CD4-positive, CD25-positive, alpha-beta regulatory T cell (primary cell): ENCODE data around the gene MTG2. TPM values are rescaled to one million over a fixed set of nuclear protein-coding genes. Genes with fewer than 3 reads are reported as not detected.

Experiments
- ATAC-seq, 2 donors: fragments of 150-1000 bp; cut with Tn5 transposase; one replicate each; pipeline ENCODE4 v1.10.0; 2021; ENCODE audit warnings: low read depth in 2 of 2, moderate number of reproducible peaks in 2 of 2, moderate library complexity in 1 of 2
- DNase-seq, 3 donors: peaks; one replicate each; pipeline versions ENCODE4 v3.0.0 to v3.0.0-alpha.2; 2012 to 2022; ENCODE audit warnings: mixed read lengths in 1 of 3
- H3K27ac ChIP-seq: one replicate; pipeline ENCODE4 v1.7.0; 2013; ENCODE audit warnings: mild to moderate bottlenecking, low read length; ENCODE audit not compliant: insufficient read depth, poor library complexity, severe bottlenecking
- H3K27me3 ChIP-seq: one replicate; pipeline ENCODE4 v1.7.0; 2013; ENCODE audit warnings: low read length; ENCODE audit not compliant: control insufficient read depth, insufficient read depth
- H3K36me3 ChIP-seq: one replicate; pipeline ENCODE4 v1.7.0; 2013; ENCODE audit warnings: mild to moderate bottlenecking, low read length, moderate library complexity; ENCODE audit not compliant: control insufficient read depth, insufficient read depth
- H3K4me1 ChIP-seq: 2 replicates; pipeline ENCODE4 v1.7.0; 2013; ENCODE audit warnings: mild to moderate bottlenecking, low read length; ENCODE audit not compliant: insufficient read depth, control insufficient read depth, poor library complexity, severe bottlenecking
- H3K4me3 ChIP-seq: one replicate; pipeline ENCODE4 v1.7.0; 2013; ENCODE audit warnings: low read depth, mild to moderate bottlenecking, low read length, moderate library complexity
- H3K9me3 ChIP-seq, 2 experiments: 1 replicate in 1 of 2; 2 replicates in 1 of 2; pipeline ENCODE4 v1.7.0; 2013; ENCODE audit warnings: low read length in 2 of 2, mild to moderate bottlenecking in 1 of 2, moderate library complexity in 1 of 2; ENCODE audit not compliant: control insufficient read depth in 2 of 2
- H3K27ac Mint-ChIP-seq, 3 donors: one replicate each; pipeline ENCODE4 v1.8.0; 2020 to 2022; ENCODE audit warnings: mild to moderate bottlenecking in 3 of 3, mixed read lengths in 3 of 3, moderate library complexity in 2 of 3
- H3K27me3 Mint-ChIP-seq: one replicate; pipeline ENCODE4 v1.8.0; 2022; ENCODE audit warnings: mild to moderate bottlenecking, mixed read lengths
- H3K36me3 Mint-ChIP-seq: one replicate; pipeline ENCODE4 v1.8.0; 2020; ENCODE audit warnings: mixed read lengths
- H3K4me1 Mint-ChIP-seq, 4 donors: one replicate each; pipeline ENCODE4 v1.8.0; 2020 to 2022; ENCODE audit warnings: mixed read lengths in 4 of 4, mild to moderate bottlenecking in 1 of 4
- H3K4me3 Mint-ChIP-seq, 4 donors: one replicate each; pipeline ENCODE4 v1.8.0; 2020 to 2022; ENCODE audit warnings: mild to moderate bottlenecking in 4 of 4, mixed read lengths in 4 of 4, moderate library complexity in 3 of 4
- H3K9me3 Mint-ChIP-seq, 7 donors: one replicate each; pipeline ENCODE4 v1.8.0; 2020 to 2022; ENCODE audit warnings: mixed read lengths in 7 of 7, mild to moderate bottlenecking in 3 of 7, moderate library complexity in 2 of 7
- polyA plus RNA-seq, 4 donors: library from polyadenylated mRNA; unstranded; fragments of 300-500 nt; fragmentation: Illumina TruSeq; gene quantifications; one replicate each; pipeline ENCODE4 v1.2.3, GENCODE V29; 2021
- total RNA-seq: library from RNA; stranded (reverse); gene quantifications from one replicate; pipeline ENCODE4 v1.2.3, GENCODE V29; 2022

Gene MTG2
- total and polyA plus RNA-seq, 5 donors from 2014 or later, result 17.5 to 23.6 (median 18.9) TPM

DNA sequence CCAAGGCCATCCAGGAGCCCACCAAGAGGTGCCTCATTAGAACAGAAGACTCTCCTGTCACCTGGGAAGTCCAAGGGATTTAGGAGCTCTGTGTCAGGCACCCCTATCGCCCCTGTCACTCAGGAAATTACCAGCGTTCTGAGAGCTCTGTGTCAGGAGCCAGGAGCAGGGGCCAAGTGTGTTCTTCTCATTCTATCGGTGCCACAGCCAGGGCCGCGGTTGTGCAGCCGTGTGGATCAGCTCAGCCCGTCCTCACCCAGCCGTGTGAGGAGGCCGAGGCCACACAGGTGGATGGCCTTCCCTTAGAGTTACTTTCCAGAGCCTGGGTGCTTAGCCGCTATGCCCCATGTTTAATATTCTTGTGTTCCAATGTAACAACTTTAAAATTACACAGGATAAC is 9.8 kb downstream of the MTG2 start:
- Mint-ChIP-seq H3K9me3 (no peaks in the 10 kb centered on the region), H3K27ac (no peak overlapping the region), H3K4me1 (peaks cover 3 to 9% (median 6%) of the 10 kb centered on the region in 4 donors), H3K27me3 (no peaks in the 10 kb centered on the region), H3K4me3 (no peak overlapping the region), H3K36me3 (peaks cover 11% of the 10 kb centered on the region)
- Histone ChIP-seq H3K4me3 (no peak overlapping the region), H3K9me3 (no peaks in the 10 kb centered on the region), H3K36me3 (peaks cover 37% of the 10 kb centered on the region), H3K27me3 (no peaks in the 10 kb centered on the region), H3K27ac (no peak overlapping the region), H3K4me1 (no peaks in the 10 kb centered on the region)
- ATAC-seq (no peak), DNase-seq (no peak)

GRCh38 chr20:62193079-62194025 is 10.5 kb downstream of the MTG2 start:
- Mint-ChIP-seq H3K27me3 (no peaks in the 10 kb centered on the region), H3K4me3 (no peak overlapping the region)

GRCh38 chr20:62195075-62195405 is 12.2 kb downstream of the MTG2 start:
- H3K27ac Mint-ChIP-seq, result no peak overlapping the region

More at GRCh38 chr20:62193079-62194025, 10.5 kb downstream of the MTG2 start:
- Mint-ChIP-seq H3K4me1 (peaks cover 0 to 6% (median 3%) of the 10 kb centered on the region in 4 donors), H3K9me3 (no peaks in the 10 kb centered on the region), H3K36me3 (peaks cover 11% of the 10 kb centered on the region), H3K27ac (no peak overlapping the region)
- DNase-seq, result no peak
- ATAC-seq, result no peak
- H3K4me3 ChIP-seq, result no peak overlapping the region
- H3K4me1 ChIP-seq, result no peaks in the 10 kb centered on the region
- no peaks in the 10 kb centered on the region for H3K27me3 ChIP-seq
- peaks cover 44% of the 10 kb centered on the region for H3K36me3 ChIP-seq
- no peak overlapping the region for H3K27ac ChIP-seq
- no peaks in the 10 kb centered on the region for H3K9me3 ChIP-seq

DNA sequence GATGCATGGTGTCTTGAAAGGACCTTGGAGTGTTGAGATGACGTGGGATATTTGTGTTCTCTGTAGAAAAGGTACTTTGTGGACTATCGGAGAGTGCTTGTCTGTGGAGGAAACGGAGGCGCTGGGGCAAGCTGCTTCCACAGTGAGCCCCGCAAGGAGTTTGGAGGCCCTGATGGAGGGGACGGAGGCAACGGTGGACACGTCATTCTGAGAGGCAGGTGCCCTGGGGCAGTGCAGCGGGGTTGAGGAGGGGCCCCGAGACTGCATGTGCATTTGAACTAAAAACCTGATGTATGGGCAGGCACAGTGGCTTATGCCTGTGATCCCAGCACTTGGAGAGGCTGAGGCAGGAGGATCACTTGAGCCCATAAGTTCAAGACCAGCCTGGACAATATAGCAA is 12.9 kb downstream of the MTG2 start:
- H3K9me3 ChIP-seq, result no peaks in the 10 kb centered on the region
- Mint-ChIP-seq H3K27me3 (no peaks in the 10 kb centered on the region), H3K9me3 (no peaks in the 10 kb centered on the region), H3K4me3 (no peak overlapping the region), H3K4me1 (peaks cover 0 to 3% (median 0%) of the 10 kb centered on the region in 4 donors), H3K36me3 (peaks cover 15% of the 10 kb centered on the region), H3K27ac (no peak overlapping the region)
- H3K36me3 ChIP-seq, result peaks cover 47% of the 10 kb centered on the region
- DNase-seq, result no peak
- ATAC-seq, result no peak
- H3K4me3 ChIP-seq, result no peak overlapping the region
- H3K27ac ChIP-seq, result no peak overlapping the region
- no peaks in the 10 kb centered on the region for H3K4me1 ChIP-seq
- no peaks in the 10 kb centered on the region for H3K27me3 ChIP-seq

More at GRCh38 chr20:62195075-62195405, 12.2 kb downstream of the MTG2 start:
- Histone ChIP-seq H3K27ac (no peak overlapping the region), H3K36me3 (peaks cover 46% of the 10 kb centered on the region), H3K9me3 (no peaks in the 10 kb centered on the region), H3K27me3 (no peaks in the 10 kb centered on the region), H3K4me1 (no peaks in the 10 kb centered on the region), H3K4me3 (no peak overlapping the region)
- peaks cover 0 to 4% (median 2%) of the 10 kb centered on the region in 4 donors for H3K4me1 Mint-ChIP-seq
- no peak for DNase-seq
- H3K4me3 Mint-ChIP-seq, result no peak overlapping the region
- H3K27me3 Mint-ChIP-seq, result no peaks in the 10 kb centered on the region
- no peaks in the 10 kb centered on the region for H3K9me3 Mint-ChIP-seq
- ATAC-seq, result no peak
- peaks cover 16% of the 10 kb centered on the region for H3K36me3 Mint-ChIP-seq

GRCh38 chr20:62196286-62196685 is 13.5 kb downstream of the MTG2 start:
- H3K4me3 Mint-ChIP-seq, result no peak overlapping the region
- peaks cover 0 to 3% (median 0%) of the 10 kb centered on the region in 4 donors for H3K4me1 Mint-ChIP-seq
- no peaks in the 10 kb centered on the region for H3K9me3 ChIP-seq
- DNase-seq (no peak), ATAC-seq (no peak)
- peaks cover 15% of the 10 kb centered on the region for H3K36me3 Mint-ChIP-seq
- no peaks in the 10 kb centered on the region for H3K27me3 ChIP-seq
- H3K36me3 ChIP-seq, result peaks cover 51% of the 10 kb centered on the region
- no peak overlapping the region for H3K27ac Mint-ChIP-seq
- no peaks in the 10 kb centered on the region for H3K9me3 Mint-ChIP-seq
- no peaks in the 10 kb centered on the region for H3K27me3 Mint-ChIP-seq
- H3K27ac ChIP-seq, result no peak overlapping the region
- H3K4me3 ChIP-seq, result no peak overlapping the region
- H3K4me1 ChIP-seq, result no peaks in the 10 kb centered on the region

DNA sequence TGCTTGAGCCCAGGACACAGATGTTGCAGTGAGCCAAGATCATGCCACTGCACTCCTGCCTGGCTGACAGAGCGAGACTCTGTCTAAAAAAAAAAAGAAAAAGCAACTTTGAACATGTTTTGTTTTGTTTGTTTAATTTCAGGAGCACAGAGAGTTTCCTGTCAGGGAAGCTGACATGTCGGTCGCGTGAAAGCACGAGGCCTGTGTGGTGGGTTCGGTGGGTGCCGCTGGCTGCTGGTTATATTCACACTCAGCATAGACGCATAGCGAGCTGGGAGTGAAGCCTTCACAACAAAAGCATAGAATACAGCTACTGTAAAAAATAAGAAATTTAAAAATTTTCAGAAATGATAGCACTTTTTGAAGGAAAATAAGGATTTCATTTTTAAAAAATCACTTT is 14.5 kb downstream of the MTG2 start:
- Mint-ChIP-seq H3K4me1 (peaks cover 0 to 3% (median 0%) of the 10 kb centered on the region in 4 donors), H3K27ac (no peak overlapping the region), H3K4me3 (no peak overlapping the region), H3K9me3 (no peaks in the 10 kb centered on the region), H3K36me3 (peaks cover 15% of the 10 kb centered on the region), H3K27me3 (no peaks in the 10 kb centered on the region)
- Histone ChIP-seq H3K4me3 (no peak overlapping the region), H3K27ac (no peak overlapping the region), H3K36me3 (peaks cover 53% of the 10 kb centered on the region), H3K9me3 (no peaks in the 10 kb centered on the region), H3K27me3 (no peaks in the 10 kb centered on the region), H3K4me1 (no peaks in the 10 kb centered on the region)
- ATAC-seq (no peak), DNase-seq (no peak)

- H3K27ac ChIP-seq, result no peak overlapping the region
- H3K4me1 Mint-ChIP-seq, result peaks cover 0 to 3% (median 0%) of the 10 kb centered on the region in 4 donors
- ATAC-seq, result no peak
- H3K9me3 ChIP-seq, result no peaks in the 10 kb centered on the region
- no peaks in the 10 kb centered on the region for H3K9me3 Mint-ChIP-seq
- no peaks in the 10 kb centered on the region for H3K27me3 Mint-ChIP-seq
- no peaks in the 10 kb centered on the region for H3K4me1 ChIP-seq
- H3K36me3 ChIP-seq, result peaks cover 53% of the 10 kb centered on the region
- DNase-seq, result no peak
- H3K27me3 ChIP-seq, result no peaks in the 10 kb centered on the region
- no peak overlapping the region for H3K4me3 ChIP-seq
- no peak overlapping the region for H3K4me3 Mint-ChIP-seq
- H3K27ac Mint-ChIP-seq, result no peak overlapping the region
- H3K36me3 Mint-ChIP-seq, result peaks cover 15% of the 10 kb centered on the region
Measured at GRCh38 chr20:62197801-62198200, 15.0 kb downstream of the MTG2 start.

- Histone ChIP-seq H3K27ac (no peak overlapping the region), H3K36me3 (peaks cover 53% of the 10 kb centered on the region), H3K27me3 (no peaks in the 10 kb centered on the region), H3K4me1 (no peaks in the 10 kb centered on the region), H3K9me3 (no peaks in the 10 kb centered on the region), H3K4me3 (no peak overlapping the region)
- H3K4me1 Mint-ChIP-seq, result peaks cover 0 to 4% (median 0%) of the 10 kb centered on the region in 4 donors
- no peak for DNase-seq
- H3K4me3 Mint-ChIP-seq, result no peak overlapping the region
- H3K9me3 Mint-ChIP-seq, result no peaks in the 10 kb centered on the region
- H3K27ac Mint-ChIP-seq, result no peak overlapping the region
- H3K36me3 Mint-ChIP-seq, result peaks cover 21% of the 10 kb centered on the region
- no peaks in the 10 kb centered on the region for H3K27me3 Mint-ChIP-seq
- no peak for ATAC-seq
Measured at GRCh38 chr20:62198496-62198895, 15.7 kb downstream of the MTG2 start.
